Heart left ventricle (tissue), 16 donors: Measurements from ENCODE around the gene SUGCT. TPM values are rescaled to one million over a fixed set of nuclear protein-coding genes. Genes with fewer than 3 reads are reported as not detected.

Source experiments
- ATAC-seq, 4 donors: fragments of 200-7000 bp; cut with Tn5 transposase; one replicate each; pipeline ENCODE4 v1.9.1; 2020 to 2022; ENCODE audit warnings: moderate library complexity in 4 of 4, mild to moderate bottlenecking in 3 of 4, moderate number of reproducible peaks in 1 of 4
- DNase-seq, 5 donors: peaks; one replicate each; pipeline ENCODE4 v3.0.0-alpha.2; 2020
- H3K27ac ChIP-seq, 12 donors: fragments of 200-600 bp; sonication (generic) in 4 of 12; one replicate each; pipeline versions ENCODE4 v1.5.0 to v1.8.0; 2016 to 2022; ENCODE audit warnings: mild to moderate bottlenecking in 2 of 12
- H3K27me3 ChIP-seq, 9 donors: fragments of 200-600 bp; sonication (generic) in 2 of 9; one replicate each; pipeline versions ENCODE4 v1.5.1 to v1.8.0; 2016 to 2022; ENCODE audit warnings: mild to moderate bottlenecking in 3 of 9
- H3K36me3 ChIP-seq, 9 donors: fragments of 200-600 bp; sonication (generic) in 2 of 9; one replicate each; pipeline versions ENCODE4 v1.5.0 to v1.8.0; 2018 to 2022; ENCODE audit warnings: mild to moderate bottlenecking in 2 of 9
- H3K4me1 ChIP-seq, 12 donors: fragments of 200-600 bp; sonication (generic) in 4 of 12; one replicate each; pipeline versions ENCODE4 v1.5.0 to v1.8.0; 2016 to 2022; ENCODE audit warnings: mild to moderate bottlenecking in 3 of 12
- H3K4me3 ChIP-seq, 12 donors: fragments of 200-600 bp; sonication (generic) in 4 of 12; one replicate each; pipeline versions ENCODE4 v1.5.0 to v1.8.0; 2017 to 2022; ENCODE audit warnings: mild to moderate bottlenecking in 9 of 12, moderate library complexity in 4 of 12
- H3K9me3 ChIP-seq, 12 donors: fragments of 200-600 bp; sonication (generic) in 4 of 12; one replicate each; pipeline versions ENCODE4 v1.5.0 to v1.8.0; 2016 to 2022; ENCODE audit warnings: mild to moderate bottlenecking in 1 of 12
- POLR2A ChIP-seq, 2 donors: fragments of 450-650 bp; IDR thresholded peaks; one replicate each; pipeline ENCODE4 v1.6.1; 2017; ENCODE audit warnings: antibody characterized with exemption in 2 of 2, mild to moderate bottlenecking in 2 of 2, moderate library complexity in 2 of 2
- WGBS, 4 donors: extraction: QIAGEN DNeasy Blood & Tissue Kit in 2 of 4; methylation state at CpG; one replicate each; pipeline versions ENCODE4 v1.1.5 to v1.1.7; 2013 to 2018; 5-methylcytosine and 5-hydroxymethylcytosine counted together
- intact Hi-C, 10 donors: fragments of 100-400 bp; cut with DNase I; formaldehyde crosslinking; loops; one replicate each; pipeline versions ENCODE4 v1.11.1 to v1.14.2; 2022
- polyA plus RNA-seq, 2 donors: library from polyadenylated mRNA; stranded (reverse); fragments of 200-250 nt; gene quantifications; one replicate each; pipeline ENCODE4 v1.2.3, GENCODE V29; 2013
- total RNA-seq, 9 donors: library from RNA; depleted of rRNA in 2 of 9; stranded (reverse); fragments of >200 nt in 2 of 9; fragmentation: NEBNext Ultra II Directional in 3 of 9; extraction: Animal tissue kit (Norgen Biotek cat#: 25700) in 3 of 9; gene quantifications; one replicate each; pipeline versions ENCODE4 v1.1.0 to v1.2.4, GENCODE V29; 2016 to 2023
- TF ChIP-seq, protein P1 (sequence below), 12 donors: fragments of 200-600 bp; sonication (generic) in 4 of 12; IDR thresholded peaks; one replicate each; pipeline versions ENCODE4 v1.5.0 to v1.8.0; 2018 to 2022; ENCODE audit warnings: antibody characterized with exemption in 12 of 12, mild to moderate bottlenecking in 5 of 12
- donor health status: ischemic (EF 13 %, LVEDD 7.1; RV severe dilation, severe dysfunction).
- donor health status: healthy with polysubstance abuse.
- donor health status: DM: no; HTN: yes; CAD: no.
- donor health status: DM: no; HTN: no; CAD: no.
- donor health status: ischemic (EF 25% LVEDD 6.9; RV normal size, moderate dysfunction).
- donor health status: ischemic (EF 25% LVEDD 5.7; RV mildly dilated, moderate dysfunction).
- donor health status: healthy.
- donor health status: DM: yes; HTN: yes; CAD: no.
- donor health status: ischemic (EF 35%, LVEDD 5.7; RV mildly dilated, moderate dysfunction).
- donor health status: nonischemic (EF 11% LVEDD 7.7; RV severe dilation, severe dysfunction).
- donor health status: DM: yes; HTN: yes; CAD: no.
- donor health status: PGD.
- donor health status: ischemic (EF 29% LVEDD 5.4; RV normal size, mild dysfunction).
- donor health status: nonischemic (EF 23%, LVEDD 6.1; RV moderate dilation, normal function).

The SUGCT gene
- total and polyA plus RNA-seq, 11 donors: 1.4 to 7.6 (median 4.4) TPM

DNA sequence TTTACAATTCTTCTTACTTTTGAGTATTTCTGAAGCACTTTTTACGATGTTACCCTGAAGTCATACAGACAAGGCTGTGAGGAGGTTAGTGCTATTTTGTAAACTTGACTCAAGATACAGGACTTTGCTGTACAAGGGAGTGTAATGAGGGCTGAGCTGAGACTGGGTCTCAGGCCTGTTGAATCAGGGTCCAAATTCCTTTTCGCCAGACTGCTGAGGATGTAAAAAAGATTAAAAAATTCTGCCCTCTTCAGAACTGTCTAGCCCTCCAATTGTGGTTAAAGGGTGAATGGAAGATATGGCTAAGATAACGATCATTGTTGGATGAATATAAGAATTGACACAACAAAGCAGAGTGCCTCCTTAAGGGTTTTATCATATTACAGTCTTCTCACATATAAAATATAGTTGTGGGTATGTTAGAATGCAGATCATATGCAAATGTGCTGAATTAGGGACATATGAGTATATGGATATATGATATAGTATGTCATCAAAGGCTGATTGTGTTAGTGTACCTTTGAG, 165.4 kb downstream of the SUGCT start:
- DNase-seq (no peak), ATAC-seq (no peak)
- WGBS, 4 donors: 93 to 95% (median 94%) methylated on average over 3 of the region's 3 CpGs
- no peak for TF ChIP-seq POLR2A (IDR thresholded peaks at IDR 0.05)
- TF ChIP-seq, protein P1, sequence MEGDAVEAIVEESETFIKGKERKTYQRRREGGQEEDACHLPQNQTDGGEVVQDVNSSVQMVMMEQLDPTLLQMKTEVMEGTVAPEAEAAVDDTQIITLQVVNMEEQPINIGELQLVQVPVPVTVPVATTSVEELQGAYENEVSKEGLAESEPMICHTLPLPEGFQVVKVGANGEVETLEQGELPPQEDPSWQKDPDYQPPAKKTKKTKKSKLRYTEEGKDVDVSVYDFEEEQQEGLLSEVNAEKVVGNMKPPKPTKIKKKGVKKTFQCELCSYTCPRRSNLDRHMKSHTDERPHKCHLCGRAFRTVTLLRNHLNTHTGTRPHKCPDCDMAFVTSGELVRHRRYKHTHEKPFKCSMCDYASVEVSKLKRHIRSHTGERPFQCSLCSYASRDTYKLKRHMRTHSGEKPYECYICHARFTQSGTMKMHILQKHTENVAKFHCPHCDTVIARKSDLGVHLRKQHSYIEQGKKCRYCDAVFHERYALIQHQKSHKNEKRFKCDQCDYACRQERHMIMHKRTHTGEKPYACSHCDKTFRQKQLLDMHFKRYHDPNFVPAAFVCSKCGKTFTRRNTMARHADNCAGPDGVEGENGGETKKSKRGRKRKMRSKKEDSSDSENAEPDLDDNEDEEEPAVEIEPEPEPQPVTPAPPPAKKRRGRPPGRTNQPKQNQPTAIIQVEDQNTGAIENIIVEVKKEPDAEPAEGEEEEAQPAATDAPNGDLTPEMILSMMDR (IDR thresholded peaks at IDR 0.05): no peak
- intact Hi-C loops: no loop called here
- H3K36me3 ChIP-seq: no peaks in the 10 kb centered on the region
- H3K4me3 ChIP-seq: no peak overlapping the region
- no peak overlapping the region for H3K27ac ChIP-seq
- H3K27me3 ChIP-seq: no peaks in the 10 kb centered on the region
- H3K4me1 ChIP-seq: no peaks in the 10 kb centered on the region
- no peaks in the 10 kb centered on the region for H3K9me3 ChIP-seq

DNA sequence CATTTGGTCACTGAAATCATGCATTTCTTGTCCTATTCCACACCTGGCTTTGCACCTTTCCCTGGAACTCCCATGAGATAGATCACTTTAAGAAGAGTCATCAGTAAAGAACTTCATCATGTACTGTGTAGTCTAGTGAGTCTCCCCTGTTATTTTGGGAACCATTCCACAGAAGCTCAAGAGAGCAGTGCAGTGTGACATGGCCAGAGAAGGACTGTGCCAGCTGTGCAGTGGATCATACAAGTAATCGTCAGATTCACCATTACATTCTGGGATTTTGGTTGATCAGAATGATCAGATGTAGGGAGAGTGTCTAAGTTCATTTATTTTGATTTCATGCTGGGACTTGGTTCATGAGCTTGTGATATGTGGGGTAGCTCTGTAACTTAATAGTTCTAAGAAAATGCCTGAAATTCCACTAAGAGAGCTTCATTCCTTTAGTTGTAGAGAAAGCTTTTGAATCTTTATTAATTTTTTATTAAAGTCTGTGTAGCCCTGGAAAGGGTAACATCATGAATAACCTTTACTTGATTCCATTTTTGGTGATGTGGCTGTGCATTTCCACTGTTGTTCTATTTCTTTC, 166.8 kb downstream of the SUGCT start:
- intact Hi-C loops: no loop called here
- Histone ChIP-seq H3K4me1 (no peaks in the 10 kb centered on the region), H3K27ac (no peak overlapping the region), H3K9me3 (no peaks in the 10 kb centered on the region), H3K36me3 (no peaks in the 10 kb centered on the region), H3K4me3 (no peak overlapping the region), H3K27me3 (no peaks in the 10 kb centered on the region)
- ATAC-seq: peak in 3 of 4 donors; percentile 43 to 62 (median 47)
- no peak for DNase-seq
- WGBS, 4 donors: 25 to 57% (median 43%) methylated on average over 1 of the region's 1 CpG
- no peak for TF ChIP-seq POLR2A (IDR thresholded peaks at IDR 0.05)
- TF ChIP-seq, protein P1 (IDR thresholded peaks at IDR 0.05): no peak

DNA sequence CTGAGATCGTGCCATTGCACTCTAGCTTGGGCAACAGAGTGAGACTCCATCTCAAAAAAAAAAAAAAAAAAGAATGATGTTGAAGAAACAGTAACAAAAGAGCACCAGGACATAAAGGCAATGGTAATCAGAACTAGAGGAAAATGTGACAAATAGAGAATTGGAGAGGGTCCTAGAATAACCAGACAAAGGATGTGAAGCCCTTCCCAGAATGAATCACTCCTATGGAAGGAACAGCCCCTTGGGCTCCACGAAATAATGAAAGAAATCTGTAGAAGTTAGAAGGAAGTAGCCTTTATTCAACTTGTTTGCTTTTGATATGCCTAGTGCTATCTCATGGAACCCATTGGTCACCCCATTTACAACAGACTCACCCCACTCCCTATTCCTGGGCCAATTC, 169.2 kb downstream of the SUGCT start:
- H3K27ac ChIP-seq: no peak overlapping the region
- TF ChIP-seq, protein P1 (IDR thresholded peaks at IDR 0.05): no peak
- H3K4me1 ChIP-seq: no peaks in the 10 kb centered on the region
- WGBS, 4 donors: 74 to 81% (median 78%) methylated on average over 2 of the region's 2 CpGs
- no peaks in the 10 kb centered on the region for H3K9me3 ChIP-seq
- intact Hi-C loops: no loop called here
- no peaks in the 10 kb centered on the region for H3K27me3 ChIP-seq
- H3K4me3 ChIP-seq: no peak overlapping the region
- ATAC-seq: peak in 1 of 4 donors; percentile 20
- H3K36me3 ChIP-seq: no peaks in the 10 kb centered on the region
- no peak for DNase-seq

DNA sequence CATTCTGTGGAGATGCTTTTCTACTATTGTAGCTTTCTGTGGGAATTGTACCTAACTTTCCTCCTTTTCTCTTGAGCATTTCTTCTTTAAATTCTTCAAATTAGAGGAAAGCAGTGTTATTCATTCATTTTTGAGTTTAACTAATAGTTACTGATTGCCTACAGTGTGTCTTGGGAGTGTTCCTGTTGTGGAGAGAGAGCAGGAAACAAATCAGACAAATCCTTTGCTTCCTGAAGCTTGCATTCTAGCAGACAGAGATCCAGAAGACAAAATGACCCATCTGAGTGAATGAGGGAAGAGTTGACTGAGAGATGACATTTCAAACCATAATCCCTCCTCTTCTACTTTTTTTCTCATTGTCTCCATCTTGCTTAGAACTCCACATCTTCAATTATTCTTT, 170.4 kb downstream of the SUGCT start:
- DNase-seq: no peak
- no peaks in the 10 kb centered on the region for H3K27me3 ChIP-seq
- H3K27ac ChIP-seq: no peak overlapping the region
- H3K36me3 ChIP-seq: no peaks in the 10 kb centered on the region
- no peaks in the 10 kb centered on the region for H3K4me1 ChIP-seq
- no peak for ATAC-seq
- TF ChIP-seq POLR2A (IDR thresholded peaks at IDR 0.05): no peak
- TF ChIP-seq, protein P1 (IDR thresholded peaks at IDR 0.05): no peak
- H3K9me3 ChIP-seq: no peaks in the 10 kb centered on the region
- intact Hi-C loops: no loop called here
- H3K4me3 ChIP-seq: no peak overlapping the region
